Measurements from ENCODE around the gene GJB3. TPM values are rescaled to one million over a fixed set of nuclear protein-coding genes. Genes with fewer than 3 reads are reported as not detected.
"Not testable (repeated sequence)": the region's sequence is repeated elsewhere in the genome, so short reads cannot be mapped to it uniquely, and the experiment has no call there.

Gene GJB3
- total RNA-seq, 1 donor = under 0.01 TPM

DNA sequence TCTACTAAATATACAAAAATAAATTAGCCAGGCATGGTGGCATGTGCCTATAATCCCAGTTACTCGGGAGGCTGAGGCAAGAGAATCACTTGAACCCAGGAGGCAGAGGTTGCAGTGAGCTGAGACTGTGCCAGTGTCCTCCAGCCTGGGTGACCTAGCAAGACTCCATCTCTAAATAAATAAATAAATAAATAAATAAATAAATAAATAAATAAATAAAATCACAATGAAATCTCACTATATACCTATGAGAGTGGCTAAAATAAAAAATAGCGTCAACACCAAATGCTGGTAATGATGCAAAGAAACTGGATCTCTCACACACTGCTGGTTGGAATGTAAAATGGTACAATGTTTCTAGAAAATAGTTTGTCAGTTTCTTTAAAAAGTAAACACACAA, 37.8 kb downstream of the GJB3 start:
- DNase-seq (ENCODE audit: low read depth in 2 of 3, low spot score in 2 of 3) = not testable (repeated sequence)

DNA sequence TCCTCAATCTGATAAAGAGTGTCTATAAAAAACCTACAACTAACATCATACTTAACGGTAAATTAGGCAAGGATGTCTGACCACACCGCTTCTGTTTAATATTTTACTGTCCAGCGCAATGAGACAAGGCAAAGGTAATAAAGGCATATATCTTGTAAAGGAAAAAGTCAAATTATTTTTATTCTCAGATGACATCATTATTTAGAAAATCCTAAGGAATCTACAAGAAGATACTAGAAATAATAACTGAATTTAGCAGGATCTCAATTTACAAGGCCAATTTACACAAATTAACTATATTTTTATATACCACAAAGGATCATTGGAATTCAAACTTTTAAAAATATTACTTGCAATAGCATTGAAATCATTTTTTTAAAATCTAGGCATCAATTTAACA, 41.2 kb downstream of the GJB3 start:
- no peak for DNase-seq (ENCODE audit: low read depth in 2 of 3, low spot score in 2 of 3)

DNA sequence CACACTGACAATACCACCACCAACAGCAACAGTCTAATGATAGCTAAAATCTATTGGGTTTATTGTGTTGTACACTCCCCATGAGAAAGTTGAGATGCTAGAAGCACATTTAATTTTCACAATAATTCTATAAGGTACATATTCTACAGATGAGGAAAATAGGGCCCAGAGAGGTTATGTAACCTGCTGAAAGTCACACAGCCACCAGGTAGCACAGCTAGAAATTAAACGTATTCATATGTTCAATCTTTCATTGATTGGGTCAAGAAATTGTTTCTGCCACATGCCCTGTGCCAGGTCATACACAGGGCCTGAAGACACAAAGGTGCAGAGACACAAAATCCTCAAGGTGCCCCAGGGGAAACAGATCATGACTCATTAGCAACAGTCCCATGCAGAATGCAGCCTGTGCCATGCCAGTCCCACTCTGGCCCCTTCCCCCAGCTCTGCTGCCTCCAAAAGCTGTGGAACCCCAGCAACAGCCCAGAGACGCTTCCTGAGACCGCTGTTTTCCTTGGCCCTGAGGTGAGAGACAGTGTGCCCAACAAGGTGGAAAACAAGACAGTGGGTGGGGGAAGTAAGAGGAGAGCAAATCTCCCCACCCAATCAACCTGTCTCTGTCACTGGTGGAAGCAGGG, 43.9 kb downstream of the GJB3 start:
- no peak for DNase-seq (ENCODE audit: low read depth in 2 of 3, low spot score in 2 of 3)

DNA sequence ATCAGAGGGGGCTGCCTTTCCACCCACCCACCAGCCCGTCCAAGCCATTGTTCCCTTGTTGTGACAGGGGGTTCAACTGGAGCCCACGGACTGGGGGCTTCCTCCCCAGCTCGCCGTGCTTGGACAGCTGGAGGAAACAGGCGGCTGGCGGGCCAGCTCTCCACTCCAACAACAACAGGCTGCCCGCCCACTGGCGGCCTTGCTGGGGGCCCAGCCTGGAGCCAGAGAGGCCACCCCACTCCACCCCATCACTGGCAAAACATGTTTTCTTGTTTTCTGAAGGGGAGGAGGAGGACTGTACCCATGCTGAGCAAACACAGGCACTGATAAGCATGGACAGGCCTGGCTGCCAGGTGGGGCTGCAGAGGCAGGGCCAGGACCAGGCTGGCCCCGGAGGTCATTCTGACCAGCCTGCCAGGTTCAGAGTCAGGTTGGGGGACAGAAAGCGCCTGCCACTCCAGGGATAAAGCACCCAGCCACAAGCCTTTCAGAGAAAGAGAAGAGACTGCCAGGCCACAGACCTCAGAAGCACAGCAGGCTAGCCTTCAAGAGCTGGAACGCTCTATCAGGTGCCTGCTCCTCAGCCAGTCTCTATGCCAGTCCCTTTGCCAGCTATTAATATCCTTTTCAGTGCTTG, 44.6 kb downstream of the GJB3 start:
- peak in 1 of 3 donors; percentile 32 for DNase-seq (ENCODE audit: low read depth in 2 of 3, low spot score in 2 of 3)

DNA sequence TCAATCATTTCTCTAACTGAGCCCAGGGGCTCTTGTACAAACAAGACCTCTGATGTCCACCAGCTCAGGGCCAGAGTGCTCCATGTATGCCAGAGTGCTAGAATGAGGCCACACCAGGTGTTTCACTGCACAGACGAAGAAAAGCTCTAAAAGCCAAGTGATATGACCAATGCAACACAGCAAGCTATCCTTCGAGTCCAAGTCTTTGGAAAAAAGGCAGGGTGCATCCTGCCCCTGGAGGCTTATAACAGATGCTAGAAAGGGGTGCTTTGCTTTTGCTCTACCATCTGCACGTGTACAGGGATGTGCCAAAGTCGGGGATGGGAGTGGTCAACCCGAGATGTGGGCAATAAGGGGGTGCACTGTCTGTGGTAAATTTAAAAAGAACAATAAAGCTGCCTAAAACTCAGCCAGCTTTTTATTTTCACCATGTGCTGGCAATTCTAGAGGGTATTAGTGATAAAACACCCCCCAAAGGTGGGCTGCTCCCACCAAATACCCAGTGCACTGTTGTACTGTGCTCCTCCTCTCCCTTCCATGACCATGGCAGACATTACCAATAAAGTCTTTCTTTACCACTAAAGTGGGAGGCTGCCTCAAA, 46.4 kb downstream of the GJB3 start:
- no peak for DNase-seq (ENCODE audit: low read depth in 2 of 3, low spot score in 2 of 3)

DNA sequence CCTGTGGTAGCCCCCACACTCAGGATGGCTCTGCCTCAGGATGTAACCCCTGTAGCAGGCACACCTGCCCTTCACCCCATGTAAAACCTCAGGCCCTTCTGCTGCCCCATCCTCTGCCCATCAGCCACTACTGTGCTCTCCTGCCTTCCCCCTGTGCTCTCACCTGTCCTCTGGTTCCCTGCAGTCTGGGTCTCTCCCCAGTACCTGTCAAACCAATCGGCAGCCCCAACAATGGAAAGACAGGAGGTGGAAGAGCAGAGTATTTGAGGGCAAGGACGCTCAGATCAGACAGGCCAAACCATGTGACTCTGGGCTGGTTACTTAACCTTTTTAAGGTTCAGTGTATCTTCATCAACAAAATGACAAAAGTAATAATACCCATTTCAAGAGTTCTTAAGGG, 47.6 kb downstream of the GJB3 start:
- DNase-seq (ENCODE audit: low read depth in 2 of 3, low spot score in 2 of 3) = no peak

DNA sequence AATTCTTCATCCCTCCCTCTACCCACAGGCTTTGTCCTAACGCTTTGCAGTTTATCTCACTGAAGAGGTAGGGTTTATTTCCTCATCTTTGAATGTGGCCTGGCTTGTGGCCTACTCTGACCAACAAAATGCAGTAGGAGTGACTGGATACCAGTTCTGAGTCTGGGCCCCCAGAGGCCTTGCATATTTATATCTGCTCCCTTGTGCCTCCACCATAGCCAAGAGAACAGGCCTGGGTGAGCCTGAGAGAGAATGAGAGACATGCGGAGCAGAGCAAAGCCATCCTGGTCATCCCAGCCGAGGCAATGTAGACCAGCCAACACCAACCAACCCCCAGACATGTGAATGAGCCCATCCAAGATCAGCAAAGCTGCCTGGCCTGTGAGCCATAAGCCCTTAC, 48.2 kb downstream of the GJB3 start:
- peak in 1 of 3 donors; percentile 35 for DNase-seq (ENCODE audit: low read depth in 2 of 3, low spot score in 2 of 3)

DNA sequence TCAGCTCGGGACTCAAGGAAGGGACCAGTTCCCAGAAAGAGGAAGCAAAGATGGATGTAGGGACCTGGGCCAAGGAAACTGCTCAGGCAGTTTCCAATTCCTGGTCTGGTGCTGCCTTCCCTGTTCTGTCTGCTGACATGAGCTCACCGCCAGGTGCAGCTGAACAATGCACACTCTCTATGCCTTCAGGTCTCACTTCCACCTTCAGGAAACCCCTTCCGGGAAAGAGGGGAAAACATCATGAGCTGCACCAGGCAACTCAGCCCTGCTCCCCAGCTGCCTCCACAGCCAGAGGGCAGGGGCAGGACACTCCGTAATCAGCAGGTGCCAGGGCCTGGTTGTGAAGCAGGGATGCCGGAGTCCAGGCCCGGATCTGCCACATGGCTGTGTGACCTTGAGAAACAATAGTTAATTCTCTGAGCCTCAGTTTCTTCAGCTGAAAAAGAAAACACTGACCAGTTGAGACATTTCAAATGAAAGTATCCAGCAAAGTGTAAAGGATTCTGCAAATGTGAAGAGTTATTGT, 50.8 kb downstream of the GJB3 start:
- DNase-seq (ENCODE audit: low read depth in 2 of 3, low spot score in 2 of 3) = no peak

DNA sequence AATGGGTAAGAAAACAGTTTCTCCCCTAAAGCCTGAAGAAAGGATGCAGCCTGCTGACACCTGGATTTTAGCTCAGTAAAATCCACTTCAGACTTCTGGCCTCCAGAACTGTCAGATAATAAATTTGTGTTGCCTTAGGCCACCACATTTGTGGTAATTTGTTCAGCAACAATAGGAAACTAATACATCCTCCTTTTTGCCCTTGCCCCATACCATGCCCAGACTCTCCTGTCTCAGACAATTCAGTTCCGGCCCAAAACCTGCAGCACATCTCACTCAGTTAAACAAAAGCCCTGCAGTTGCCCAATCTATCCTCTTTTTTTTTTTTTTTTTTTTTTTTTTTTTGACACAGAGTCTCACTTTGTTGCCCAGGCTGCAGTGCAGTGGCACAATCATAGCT, 52.7 kb downstream of the GJB3 start:
- peak in 1 of 3 donors; percentile 40 for DNase-seq (ENCODE audit: low read depth in 2 of 3, low spot score in 2 of 3)

Other genes with a start within 250 kb of the GJB3 start
- not detected for gene GJB5, start 26.2 kb upstream of the GJB3 start, total RNA-seq
- not detected for gene GJB4, start 21.5 kb upstream of the GJB3 start, total RNA-seq
- gene GJA4, start 11.8 kb downstream of the GJB3 start, total RNA-seq = 7.3 TPM
- gene SMIM12, start 78.5 kb downstream of the GJB3 start, total RNA-seq = 40.7 TPM
- 0.27 TPM for gene DLGAP3, start 148.4 kb downstream of the GJB3 start, total RNA-seq
- 34.2 TPM for gene TMEM35B, start 204.1 kb downstream of the GJB3 start, total RNA-seq

All from hematopoietic multipotent progenitor cell (in vitro differentiated cells).